Choroid plexus epithelial cell (primary cell): ENCODE measurements around the gene GFOD2.

Experiments
- DNase-seq: peaks from one replicate; pipeline ENCODE4 v3.0.0-alpha.2; 2010; ENCODE audit warnings: low read depth
- H3K4me3 ChIP-seq: 2 replicates; pipeline ENCODE4 v1.5.1; 2011; ENCODE audit warnings: low read depth, mild to moderate bottlenecking, control low read depth, low read length, moderate library complexity
- TF ChIP-seq, protein P1 (sequence below): conservative IDR thresholded peaks from 2 replicates; pipeline ENCODE4 v1.5.1; 2011; ENCODE audit warnings: low read depth, mild to moderate bottlenecking, control low read depth, inconsistent platforms, low read length, moderate library complexity

Gene GFOD2

GRCh38 chr16:67651847-67652246 lies 67.3 kb downstream of the GFOD2 start:
- TF ChIP-seq, protein P1, sequence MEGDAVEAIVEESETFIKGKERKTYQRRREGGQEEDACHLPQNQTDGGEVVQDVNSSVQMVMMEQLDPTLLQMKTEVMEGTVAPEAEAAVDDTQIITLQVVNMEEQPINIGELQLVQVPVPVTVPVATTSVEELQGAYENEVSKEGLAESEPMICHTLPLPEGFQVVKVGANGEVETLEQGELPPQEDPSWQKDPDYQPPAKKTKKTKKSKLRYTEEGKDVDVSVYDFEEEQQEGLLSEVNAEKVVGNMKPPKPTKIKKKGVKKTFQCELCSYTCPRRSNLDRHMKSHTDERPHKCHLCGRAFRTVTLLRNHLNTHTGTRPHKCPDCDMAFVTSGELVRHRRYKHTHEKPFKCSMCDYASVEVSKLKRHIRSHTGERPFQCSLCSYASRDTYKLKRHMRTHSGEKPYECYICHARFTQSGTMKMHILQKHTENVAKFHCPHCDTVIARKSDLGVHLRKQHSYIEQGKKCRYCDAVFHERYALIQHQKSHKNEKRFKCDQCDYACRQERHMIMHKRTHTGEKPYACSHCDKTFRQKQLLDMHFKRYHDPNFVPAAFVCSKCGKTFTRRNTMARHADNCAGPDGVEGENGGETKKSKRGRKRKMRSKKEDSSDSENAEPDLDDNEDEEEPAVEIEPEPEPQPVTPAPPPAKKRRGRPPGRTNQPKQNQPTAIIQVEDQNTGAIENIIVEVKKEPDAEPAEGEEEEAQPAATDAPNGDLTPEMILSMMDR = no peak
- no peak for DNase-seq
- H3K4me3 ChIP-seq = no peak overlapping the region

DNA sequence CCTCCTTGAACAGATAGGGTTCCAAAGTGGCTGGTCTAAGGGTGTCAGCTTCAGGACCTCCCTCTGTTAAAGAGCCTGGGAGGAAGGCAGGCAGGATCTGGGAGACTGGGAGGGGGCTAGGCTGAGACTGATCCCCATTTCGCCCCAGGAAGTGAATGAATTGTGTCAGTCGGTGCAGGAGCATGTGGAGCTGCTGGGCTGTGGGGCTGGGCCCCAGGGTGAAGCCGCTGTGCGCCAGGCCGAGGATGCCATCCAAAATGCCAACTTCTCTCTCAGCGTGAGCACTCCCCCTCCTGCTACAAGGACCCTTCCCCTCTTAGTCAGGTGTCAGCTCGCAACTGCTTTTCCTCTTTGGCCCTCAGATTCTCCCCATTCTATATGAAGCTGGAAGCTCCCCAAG lies 68.1 kb downstream of the GFOD2 start:
- TF ChIP-seq, protein P1 = no peak
- DNase-seq = no peak
- no peak overlapping the region for H3K4me3 ChIP-seq

- DNase-seq = no peak
- no peak overlapping the region for H3K4me3 ChIP-seq
- TF ChIP-seq, protein P1 = no peak
Observed at GRCh38 chr16:67650023-67650422, 69.1 kb downstream of the GFOD2 start.

GRCh38 chr16:67649494-67649931 lies 69.6 kb downstream of the GFOD2 start:
- TF ChIP-seq, protein P1 = no peak
- DNase-seq = no peak
- no peak overlapping the region for H3K4me3 ChIP-seq

GRCh38 chr16:67648764-67649407 lies 70.2 kb downstream of the GFOD2 start:
- no peak overlapping the region for H3K4me3 ChIP-seq
- no peak for DNase-seq
- TF ChIP-seq, protein P1 = no peak

- no peak for DNase-seq
- TF ChIP-seq, protein P1 = no peak
- H3K4me3 ChIP-seq = no peak overlapping the region
Observed at GRCh38 chr16:67648088-67648763, 70.9 kb downstream of the GFOD2 start.

DNA sequence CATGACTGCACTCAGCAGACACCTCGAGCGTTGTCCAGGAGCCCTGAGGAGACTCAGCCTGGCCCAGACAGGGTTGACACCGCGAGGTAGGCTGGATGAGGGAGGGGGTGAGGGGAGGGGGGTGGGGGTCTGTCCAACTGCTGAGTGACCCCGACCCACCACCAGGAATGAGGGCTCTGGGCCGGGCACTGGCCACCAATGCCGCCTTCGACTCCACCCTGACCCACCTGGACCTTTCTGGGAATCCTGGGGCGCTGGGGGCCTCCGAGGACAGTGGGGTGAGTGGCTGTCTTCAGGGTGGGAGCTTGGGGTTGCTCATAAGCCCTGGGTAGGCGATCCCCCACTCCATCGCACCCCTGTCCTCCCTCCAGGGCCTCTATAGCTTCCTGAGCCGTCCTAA lies 71.4 kb downstream of the GFOD2 start:
- TF ChIP-seq, protein P1 = no peak
- H3K4me3 ChIP-seq = no peak overlapping the region
- no peak for DNase-seq
